Chondrocyte (in vitro differentiated cells): ENCODE data around the gene P2RY11. TPM values are rescaled to one million over a fixed set of nuclear protein-coding genes. Genes with fewer than 3 reads are reported as not detected.

Source experiments
- DNase-seq: peaks from one replicate; pipeline ENCODE4 v3.0.0; 2021; ENCODE audit warnings: mixed read lengths, low spot score
- H3K27ac Mint-ChIP-seq: one replicate; pipeline ENCODE4 v1.8.0; 2021; ENCODE audit warnings: mild to moderate bottlenecking, moderate library complexity, mixed read lengths; ENCODE audit not compliant: unreplicated experiment
- H3K27me3 Mint-ChIP-seq: 2 replicates; pipeline ENCODE4 v1.8.0; 2021; ENCODE audit warnings: low read depth, mixed read lengths
- H3K36me3 Mint-ChIP-seq: 2 replicates; pipeline ENCODE4 v1.8.0; 2021; ENCODE audit warnings: low read depth, mixed read lengths
- H3K4me1 Mint-ChIP-seq: 2 replicates; pipeline ENCODE4 v1.8.0; 2021; ENCODE audit warnings: low read depth, mild to moderate bottlenecking, mixed read lengths
- H3K4me3 Mint-ChIP-seq: one replicate; pipeline ENCODE4 v1.8.0; 2021; ENCODE audit warnings: mild to moderate bottlenecking, moderate library complexity, mixed read lengths; ENCODE audit not compliant: unreplicated experiment
- H3K9me3 Mint-ChIP-seq: 2 replicates; pipeline ENCODE4 v1.8.0; 2021; ENCODE audit warnings: low read depth, mixed read lengths
- CTCF ChIP-seq: fragments of 200-600 bp; sonication (generic); IDR thresholded peaks from 2 replicates; pipeline ENCODE4 v1.5.0; 2021; ENCODE audit warnings: antibody characterized with exemption, mild to moderate bottlenecking, moderate library complexity
- total RNA-seq: library from RNA; stranded (reverse); gene quantifications from 3 replicates; pipeline ENCODE4 v1.2.1, GENCODE V29; 2021

The P2RY11 gene
- total RNA-seq, 1 donor from 2014 or later, result 13.5 TPM

DNA sequence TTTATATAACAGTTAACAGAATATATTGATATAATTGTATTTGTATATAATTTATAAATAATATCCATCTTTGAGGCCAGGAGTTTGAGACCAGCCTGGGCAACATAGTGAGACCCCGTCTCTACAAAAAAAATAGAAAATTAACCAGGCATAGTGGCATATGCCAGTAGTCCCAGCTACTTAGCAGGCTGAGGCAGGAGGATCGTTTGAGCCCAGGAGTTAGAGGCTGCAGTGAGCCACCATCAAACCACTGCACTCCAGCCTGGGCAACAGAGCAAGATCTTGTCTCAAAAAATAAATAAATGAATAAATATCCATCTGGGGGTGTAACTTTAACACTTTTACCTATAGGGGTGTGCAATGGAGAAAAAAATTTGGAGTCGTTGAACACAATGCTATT, 26.7 kb upstream of the P2RY11 start:
- DNase-seq, result no peak
- TF ChIP-seq CTCF, result no peak
- no peaks in the 10 kb centered on the region for H3K9me3 Mint-ChIP-seq
- H3K36me3 Mint-ChIP-seq, result peaks cover 2% of the 10 kb centered on the region
- H3K4me1 Mint-ChIP-seq, result peaks cover 3% of the 10 kb centered on the region
- no peaks in the 10 kb centered on the region for H3K27me3 Mint-ChIP-seq
- peak overlapping the region; percentile 78 for H3K4me3 Mint-ChIP-seq
- H3K27ac Mint-ChIP-seq, result no peak overlapping the region

DNA sequence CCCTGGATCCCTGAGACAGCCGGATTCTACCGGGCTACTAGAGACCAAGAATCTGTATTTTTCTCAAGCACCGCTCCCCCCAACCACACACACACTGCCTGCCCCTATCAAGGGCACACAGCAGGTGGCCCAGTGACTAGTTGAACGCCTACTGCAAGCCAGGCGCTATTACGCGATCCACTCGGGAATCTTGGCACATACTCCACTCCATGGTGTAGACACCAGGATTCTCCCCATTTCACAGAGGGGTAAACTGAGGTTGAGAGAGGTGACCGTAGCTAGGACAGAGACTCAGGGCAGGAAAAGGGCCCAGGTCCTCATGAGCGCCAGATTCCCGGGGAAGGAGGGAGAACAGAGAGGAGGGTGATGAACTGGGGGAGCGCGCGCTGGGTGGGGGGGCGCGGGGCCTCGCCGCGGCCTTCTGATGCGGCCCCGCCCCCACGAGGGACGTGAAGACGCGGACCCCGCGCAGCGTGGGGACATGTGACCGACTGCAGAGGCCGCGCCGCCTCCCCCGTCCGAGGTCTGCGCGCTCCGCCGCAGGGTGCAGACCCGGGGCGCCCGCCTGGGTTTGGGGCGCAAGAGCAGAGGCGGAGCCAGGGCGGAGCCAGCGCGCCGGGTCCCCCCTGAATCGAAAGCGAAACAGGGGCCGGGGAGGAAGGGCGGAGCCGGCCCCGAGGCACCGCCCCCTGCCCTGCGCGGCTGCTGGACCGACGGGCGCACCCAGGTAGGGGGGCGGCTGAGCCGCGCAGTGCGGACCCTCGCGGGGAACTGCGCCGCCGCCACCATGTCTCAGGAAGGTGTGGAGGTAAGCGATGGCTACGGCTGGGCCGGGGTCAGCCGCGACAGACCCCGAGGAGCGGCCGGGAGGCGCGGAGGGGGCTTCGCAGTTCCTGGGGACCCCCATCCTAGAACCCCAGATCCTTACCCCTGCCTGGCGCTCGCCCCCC, 25.6 kb upstream of the P2RY11 start, which contains the start of gene SHFL:
TSS of gene SHFL (plus strand) at position 677 of the 950 bp plus-strand sequence. CDS start at position 788, 111 bp downstream.
- peaks cover 5% of the 10 kb centered on the region for H3K36me3 Mint-ChIP-seq
- H3K27me3 Mint-ChIP-seq, result no peaks in the 10 kb centered on the region
- peaks cover 3% of the 10 kb centered on the region for H3K4me1 Mint-ChIP-seq
- no peak within 1 kb of the TSS for H3K27ac Mint-ChIP-seq
- no peaks in the 10 kb centered on the region for H3K9me3 Mint-ChIP-seq
- peak within 1 kb of the TSS; percentile 78 for H3K4me3 Mint-ChIP-seq
- no peak for TF ChIP-seq CTCF
- DNase-seq, result no peak

GRCh38 chr19:10086591-10087192, 24.8 kb upstream of the P2RY11 start:
- H3K4me3 Mint-ChIP-seq, result peak overlapping the region; percentile 65
- peaks cover 7% of the 10 kb centered on the region for H3K36me3 Mint-ChIP-seq
- no peak for TF ChIP-seq CTCF
- H3K9me3 Mint-ChIP-seq, result no peaks in the 10 kb centered on the region
- H3K4me1 Mint-ChIP-seq, result peaks cover 3% of the 10 kb centered on the region
- H3K27me3 Mint-ChIP-seq, result no peaks in the 10 kb centered on the region
- no peak for DNase-seq
- no peak overlapping the region for H3K27ac Mint-ChIP-seq

DNA sequence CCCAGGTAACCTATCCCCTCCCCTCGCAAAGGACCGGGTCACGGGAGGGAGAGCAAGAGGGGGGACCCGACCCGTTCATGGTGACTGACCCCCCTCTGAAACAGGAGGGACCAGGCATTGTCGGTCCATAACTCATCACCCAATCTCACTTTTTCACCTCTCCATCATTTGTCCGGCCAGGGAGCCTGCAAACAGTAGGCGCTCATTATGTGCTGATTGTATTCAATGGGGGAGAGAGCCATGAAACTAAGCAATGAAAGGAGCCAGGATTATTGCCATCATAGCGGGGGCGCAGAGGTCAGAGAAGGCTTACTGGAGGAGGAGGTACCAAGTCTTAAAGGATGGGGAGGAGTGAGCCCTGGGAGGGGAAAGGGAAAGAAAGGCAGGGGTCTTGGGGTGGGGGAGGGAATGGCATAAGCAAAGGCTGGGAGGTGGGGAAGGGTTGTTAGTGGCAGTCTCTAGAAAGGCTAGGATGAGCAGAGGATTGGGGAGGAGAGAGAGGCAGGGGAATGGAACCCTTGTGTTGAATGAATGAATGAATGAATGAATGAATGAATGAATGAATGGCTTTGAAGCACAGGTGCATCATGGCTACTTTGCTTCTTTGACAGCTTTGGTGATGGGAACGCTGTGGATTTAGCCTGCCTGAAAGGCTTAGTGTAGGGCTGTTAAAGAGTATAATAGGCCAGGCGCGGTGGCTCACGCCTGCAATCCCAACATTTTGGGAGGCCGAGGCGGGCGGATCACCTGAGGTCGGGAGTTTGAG, 24.0 kb upstream of the P2RY11 start:
- Mint-ChIP-seq H3K4me1 (peaks cover 3% of the 10 kb centered on the region), H3K4me3 (peak overlapping the region; percentile 65), H3K9me3 (no peaks in the 10 kb centered on the region), H3K27me3 (no peaks in the 10 kb centered on the region), H3K36me3 (peaks cover 11% of the 10 kb centered on the region), H3K27ac (no peak overlapping the region)
- no peak for DNase-seq
- TF ChIP-seq CTCF, result no peak
